HK-2 (cell line): Measurements from ENCODE around the gene SH3GL1.

Experiments
- DNase-seq: peaks from one replicate; pipeline ENCODE4 v3.0.0-alpha.2; 2018; ENCODE audit not compliant: unreplicated experiment

SH3GL1 gene

GRCh38 chr19:4399812-4400134, 574 bp downstream of the SH3GL1 start:
- peak; percentile 49 for DNase-seq

- no peak for DNase-seq
Measured at GRCh38 chr19:4396949-4397783, 3.2 kb downstream of the SH3GL1 start.

GRCh38 chr19:4393947-4394590, 6.3 kb downstream of the SH3GL1 start:
- DNase-seq = no peak

- no peak for DNase-seq
Measured at GRCh38 chr19:4391701-4392483, 8.5 kb downstream of the SH3GL1 start.

GRCh38 chr19:4391306-4391693, 9.0 kb downstream of the SH3GL1 start:
- DNase-seq = no peak

- DNase-seq = no peak
Measured at GRCh38 chr19:4390567-4391305, 9.6 kb downstream of the SH3GL1 start.

GRCh38 chr19:4390017-4390566, 10.3 kb downstream of the SH3GL1 start:
- no peak for DNase-seq

DNA sequence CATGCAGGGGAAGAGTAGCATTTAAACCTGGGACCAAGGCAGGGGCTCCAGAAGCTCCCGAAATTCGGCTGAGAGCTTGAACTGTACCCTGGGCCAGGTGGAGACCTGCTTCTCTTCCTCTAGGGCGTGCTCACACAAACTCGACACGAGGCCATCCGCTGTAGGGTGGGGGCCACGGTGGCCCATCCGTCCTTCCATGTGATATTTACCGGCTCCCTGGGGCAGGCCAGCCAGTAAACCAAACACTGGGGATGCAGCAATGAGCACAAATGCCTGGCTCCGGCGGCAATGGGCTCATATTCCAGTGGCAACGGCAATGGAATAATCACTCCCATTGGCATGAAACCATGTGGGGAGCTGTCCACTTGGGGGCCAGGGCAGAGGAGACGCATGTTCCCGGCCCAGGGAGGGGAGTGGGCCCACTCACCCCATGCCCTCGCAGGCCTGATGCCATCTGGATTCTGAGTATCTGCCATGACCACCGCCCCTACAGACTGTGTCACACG, 10.8 kb downstream of the SH3GL1 start:
- no peak for DNase-seq

GRCh38 chr19:4389064-4389375, 11.3 kb downstream of the SH3GL1 start:
- DNase-seq = no peak

GRCh38 chr19:4388337-4389063, 11.8 kb downstream of the SH3GL1 start:
- DNase-seq = no peak

DNA sequence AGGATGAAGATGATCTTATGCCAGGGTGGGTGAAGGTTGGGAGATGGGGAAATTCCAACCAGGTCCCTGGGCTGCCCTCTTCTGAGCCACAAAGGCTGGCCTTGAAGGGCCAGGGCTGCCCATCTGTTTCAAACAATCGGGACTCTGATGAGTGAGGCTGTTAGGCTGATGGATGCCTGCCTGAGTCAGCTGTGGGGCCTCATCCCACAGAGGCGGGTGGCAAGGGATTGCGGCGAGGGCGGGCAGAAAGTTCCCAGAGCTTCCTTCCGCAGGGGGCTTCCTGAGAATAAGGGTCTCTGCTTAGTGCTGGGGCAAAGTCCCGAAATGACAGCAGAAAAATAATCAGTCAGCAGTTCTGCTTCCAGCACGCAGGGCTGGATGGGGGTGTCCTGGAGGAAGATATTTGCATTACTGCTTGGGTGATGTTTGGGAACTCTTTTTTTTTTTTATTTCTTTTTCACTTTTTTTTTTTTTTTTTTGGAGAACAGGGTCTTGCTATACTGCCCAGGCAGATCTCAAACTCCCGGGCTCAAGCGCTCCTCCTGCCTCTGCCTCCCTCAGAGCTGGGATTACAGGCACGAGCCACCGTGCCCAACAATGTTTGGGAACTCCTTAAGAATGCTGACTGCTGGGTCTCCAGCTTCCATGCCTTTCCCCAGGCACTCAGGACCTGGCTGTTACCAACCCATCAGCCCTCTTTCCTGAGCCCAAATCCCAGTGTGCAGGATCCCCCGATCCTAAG, 14.1 kb downstream of the SH3GL1 start:
- no peak for DNase-seq

- no peak for DNase-seq
Measured at GRCh38 chr19:4385291-4386040, 14.9 kb downstream of the SH3GL1 start.

DNA sequence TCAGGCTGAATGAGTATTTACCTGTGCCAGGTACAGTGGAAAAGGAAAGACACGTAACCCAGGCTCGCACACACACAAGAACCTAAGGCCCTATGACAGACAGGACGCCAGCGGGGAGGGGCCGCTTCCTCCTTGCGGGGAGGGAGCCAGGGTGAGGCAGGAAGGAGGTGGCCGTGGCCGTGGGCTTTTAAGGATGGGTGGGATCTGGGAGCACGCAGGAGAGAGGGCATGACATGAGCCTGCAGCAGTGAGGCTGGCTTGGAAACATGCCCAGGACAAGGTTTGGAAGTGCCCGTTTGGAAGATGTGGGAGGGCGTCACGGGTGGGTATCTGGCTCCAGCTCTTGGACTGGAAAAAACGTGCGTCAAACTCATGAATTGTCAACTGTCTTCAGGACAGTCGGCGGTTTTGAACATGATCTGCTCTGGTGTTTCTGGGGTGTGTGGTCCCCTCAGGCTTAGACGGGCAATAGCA, 20.1 kb downstream of the SH3GL1 start:
- no peak for DNase-seq

DNA sequence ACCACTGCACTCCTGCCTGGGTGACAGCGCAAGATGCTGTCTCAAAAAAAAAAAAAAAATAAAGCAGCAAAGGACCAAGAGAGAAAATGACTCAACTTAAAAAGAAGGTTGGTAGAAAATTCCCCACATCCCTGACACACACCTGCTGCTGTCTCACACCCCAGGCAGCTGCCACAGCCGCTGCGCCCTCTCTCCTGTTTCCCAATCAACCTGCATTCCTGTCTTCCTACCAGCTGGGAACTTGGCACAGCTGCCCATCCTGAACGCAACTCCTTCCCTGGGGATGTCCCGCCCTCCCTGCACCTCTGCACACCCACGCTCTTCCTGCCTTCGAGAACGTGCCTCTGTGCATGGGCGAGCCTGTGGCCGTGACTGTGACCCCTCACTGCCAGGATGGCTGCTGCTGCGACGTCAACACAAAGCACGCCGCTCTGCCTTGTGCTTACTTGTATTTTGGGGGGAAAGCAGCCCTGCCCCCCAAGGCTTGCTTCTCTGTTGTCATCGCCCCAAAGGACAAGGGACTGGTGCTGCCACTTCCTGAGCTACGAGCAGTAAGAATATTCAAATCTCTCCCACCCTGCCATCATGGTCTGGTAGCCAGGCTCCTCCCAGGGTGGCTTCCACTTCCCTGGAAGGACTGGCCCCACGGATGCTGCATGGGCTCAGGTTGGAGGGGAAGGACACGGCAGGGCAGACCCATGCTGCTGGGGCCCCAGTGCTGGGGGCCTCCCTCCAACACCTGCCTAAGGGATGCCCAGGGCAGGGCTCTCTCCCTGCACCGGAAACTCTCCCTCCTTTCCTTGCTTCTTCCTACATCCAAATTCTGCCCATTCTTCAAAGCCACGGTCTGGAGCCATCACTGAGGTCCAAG, 20.7 kb downstream of the SH3GL1 start:
- peak; percentile 87 for DNase-seq

DNA sequence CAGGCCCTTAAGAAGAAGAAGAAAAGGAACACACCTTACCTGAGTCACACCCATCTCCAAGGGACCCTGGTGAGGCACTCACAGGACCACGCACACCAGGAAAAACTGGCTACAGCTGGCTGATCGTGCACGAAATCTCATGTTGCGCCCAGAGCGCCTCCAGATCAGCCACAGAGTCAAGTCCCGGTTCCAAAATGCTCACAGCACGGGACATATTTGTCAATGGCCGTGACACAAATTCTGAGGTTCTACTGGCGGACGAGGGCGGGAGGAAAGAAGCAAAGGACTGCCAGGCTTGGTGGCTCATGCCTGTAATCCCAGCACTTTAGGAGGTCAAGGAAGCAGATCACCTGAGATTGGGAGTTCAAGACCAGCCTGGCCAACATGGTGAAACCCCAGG, 21.5 kb downstream of the SH3GL1 start:
- DNase-seq = no peak

GRCh38 chr19:4376991-4377781, 23.2 kb downstream of the SH3GL1 start:
- no peak for DNase-seq

GRCh38 chr19:4376671-4376990, 23.7 kb downstream of the SH3GL1 start:
- no peak for DNase-seq
